ENCODE results near the gene SLC39A2. TPM values are rescaled to one million over a fixed set of nuclear protein-coding genes. Genes with fewer than 3 reads are reported as not detected.

SLC39A2 gene
- total RNA-seq, 6 experiments from 2014 or later: 0.15 TPM; not detected in 5

GRCh38 chr14:21014761-21015190 lies 15.7 kb downstream of the SLC39A2 start:
- peak; percentile 97 for TF ChIP-seq CTCF (IDR thresholded peaks at IDR 0.05)
- Mint-ChIP-seq H3K27ac (no peak overlapping the region), H3K4me1 (ENCODE audit: low read depth) (peaks cover 6% of the 10 kb centered on the region), H3K27me3 (ENCODE audit: insufficient read depth) (peaks cover 11% of the 10 kb centered on the region), H3K4me3 (no peak overlapping the region), H3K9me3 (no peaks in the 10 kb centered on the region), H3K36me3 (ENCODE audit: low read depth) (no peaks in the 10 kb centered on the region)
- peak; percentile 67 for DNase-seq

- Mint-ChIP-seq H3K36me3 (ENCODE audit: low read depth) (no peaks in the 10 kb centered on the region), H3K4me1 (ENCODE audit: low read depth) (peaks cover 6% of the 10 kb centered on the region), H3K9me3 (no peaks in the 10 kb centered on the region), H3K27ac (no peak overlapping the region), H3K4me3 (no peak overlapping the region), H3K27me3 (ENCODE audit: insufficient read depth) (peaks cover 12% of the 10 kb centered on the region)
- TF ChIP-seq CTCF (IDR thresholded peaks at IDR 0.05): no peak
- DNase-seq: no peak
Measured at GRCh38 chr14:21015312-21015711, 16.2 kb downstream of the SLC39A2 start.

GRCh38 chr14:21016413-21017190 lies 17.5 kb downstream of the SLC39A2 start:
- no peaks in the 10 kb centered on the region for H3K36me3 Mint-ChIP-seq (ENCODE audit: low read depth)
- H3K27me3 Mint-ChIP-seq (ENCODE audit: insufficient read depth): peaks cover 23% of the 10 kb centered on the region
- TF ChIP-seq CTCF (IDR thresholded peaks at IDR 0.05): no peak
- H3K4me1 Mint-ChIP-seq (ENCODE audit: low read depth): peaks cover 6% of the 10 kb centered on the region
- no peak overlapping the region for H3K4me3 Mint-ChIP-seq
- no peak for DNase-seq
- H3K27ac Mint-ChIP-seq: no peak overlapping the region
- no peaks in the 10 kb centered on the region for H3K9me3 Mint-ChIP-seq

GRCh38 chr14:21017528-21018245 lies 18.6 kb downstream of the SLC39A2 start:
- Mint-ChIP-seq H3K27me3 (ENCODE audit: insufficient read depth) (peaks cover 29% of the 10 kb centered on the region), H3K27ac (no peak overlapping the region), H3K36me3 (ENCODE audit: low read depth) (no peaks in the 10 kb centered on the region)

GRCh38 chr14:21018286-21018685 lies 19.2 kb downstream of the SLC39A2 start:
- Mint-ChIP-seq H3K9me3 (no peaks in the 10 kb centered on the region), H3K4me1 (ENCODE audit: low read depth) (peaks cover 6% of the 10 kb centered on the region), H3K4me3 (no peak overlapping the region), H3K27me3 (ENCODE audit: insufficient read depth) (peaks cover 27% of the 10 kb centered on the region), H3K36me3 (ENCODE audit: low read depth) (no peaks in the 10 kb centered on the region), H3K27ac (no peak overlapping the region)
- TF ChIP-seq CTCF (IDR thresholded peaks at IDR 0.05): no peak
- no peak for DNase-seq

More at GRCh38 chr14:21017528-21018245, 18.6 kb downstream of the SLC39A2 start:
- H3K9me3 Mint-ChIP-seq: no peaks in the 10 kb centered on the region
- TF ChIP-seq CTCF (IDR thresholded peaks at IDR 0.05): no peak
- H3K4me1 Mint-ChIP-seq (ENCODE audit: low read depth): peaks cover 6% of the 10 kb centered on the region
- no peak for DNase-seq
- H3K4me3 Mint-ChIP-seq: no peak overlapping the region
